GM21529 (cell line): ENCODE results near the gene CACNA2D3.

ENCODE experiments used
- ATAC-seq: cut with Tn5 transposase; IDR thresholded peaks from one replicate; pipeline ENCODE4 v1.9.1; 2021; ENCODE audit not compliant: unreplicated experiment

CACNA2D3 gene

GRCh38 chr3:54557538-54558428 lies 435.4 kb downstream of the CACNA2D3 start:
- no peak for ATAC-seq

GRCh38 chr3:54563501-54564200 lies 441.3 kb downstream of the CACNA2D3 start:
- no peak for ATAC-seq

- no peak for ATAC-seq
Measured at GRCh38 chr3:54564374-54564925, 442.1 kb downstream of the CACNA2D3 start.

GRCh38 chr3:54565956-54566355 lies 443.6 kb downstream of the CACNA2D3 start:
- ATAC-seq = no peak

- ATAC-seq = no peak
Measured at GRCh38 chr3:54567949-54568348, 445.6 kb downstream of the CACNA2D3 start.

GRCh38 chr3:54570008-54570407 lies 447.7 kb downstream of the CACNA2D3 start:
- no peak for ATAC-seq

- ATAC-seq = no peak
Measured at GRCh38 chr3:54572197-54572895, 450.0 kb downstream of the CACNA2D3 start.

GRCh38 chr3:54573858-54574257 lies 451.5 kb downstream of the CACNA2D3 start:
- ATAC-seq = no peak

GRCh38 chr3:54574906-54575617 lies 452.7 kb downstream of the CACNA2D3 start:
- no peak for ATAC-seq

GRCh38 chr3:54575618-54575960 lies 453.2 kb downstream of the CACNA2D3 start:
- ATAC-seq = no peak

GRCh38 chr3:54577313-54577712 lies 455.0 kb downstream of the CACNA2D3 start:
- ATAC-seq = no peak

GRCh38 chr3:54578417-54578816 lies 456.1 kb downstream of the CACNA2D3 start:
- no peak for ATAC-seq

GRCh38 chr3:54580453-54580852 lies 458.1 kb downstream of the CACNA2D3 start:
- ATAC-seq = no peak

- ATAC-seq = no peak
Measured at GRCh38 chr3:54582424-54582823, 460.1 kb downstream of the CACNA2D3 start.

- ATAC-seq = no peak
Measured at GRCh38 chr3:54591157-54591556, 468.8 kb downstream of the CACNA2D3 start.

- no peak for ATAC-seq
Measured at GRCh38 chr3:54593653-54594052, 471.3 kb downstream of the CACNA2D3 start.

GRCh38 chr3:54596087-54596486 lies 473.7 kb downstream of the CACNA2D3 start:
- ATAC-seq = no peak

- no peak for ATAC-seq
Measured at GRCh38 chr3:54599716-54600115, 477.4 kb downstream of the CACNA2D3 start.

- ATAC-seq = no peak
Measured at GRCh38 chr3:54600441-54601204, 478.3 kb downstream of the CACNA2D3 start.

- no peak for ATAC-seq
Measured at GRCh38 chr3:54604495-54604894, 482.1 kb downstream of the CACNA2D3 start.
